Measurements from ENCODE around the gene FN1. TPM values are rescaled to one million over a fixed set of nuclear protein-coding genes. Genes with fewer than 3 reads are reported as not detected.

FN1 gene
- total and polyA plus RNA-seq, 11 donors = 100 to 1,418 (median 343) TPM

DNA sequence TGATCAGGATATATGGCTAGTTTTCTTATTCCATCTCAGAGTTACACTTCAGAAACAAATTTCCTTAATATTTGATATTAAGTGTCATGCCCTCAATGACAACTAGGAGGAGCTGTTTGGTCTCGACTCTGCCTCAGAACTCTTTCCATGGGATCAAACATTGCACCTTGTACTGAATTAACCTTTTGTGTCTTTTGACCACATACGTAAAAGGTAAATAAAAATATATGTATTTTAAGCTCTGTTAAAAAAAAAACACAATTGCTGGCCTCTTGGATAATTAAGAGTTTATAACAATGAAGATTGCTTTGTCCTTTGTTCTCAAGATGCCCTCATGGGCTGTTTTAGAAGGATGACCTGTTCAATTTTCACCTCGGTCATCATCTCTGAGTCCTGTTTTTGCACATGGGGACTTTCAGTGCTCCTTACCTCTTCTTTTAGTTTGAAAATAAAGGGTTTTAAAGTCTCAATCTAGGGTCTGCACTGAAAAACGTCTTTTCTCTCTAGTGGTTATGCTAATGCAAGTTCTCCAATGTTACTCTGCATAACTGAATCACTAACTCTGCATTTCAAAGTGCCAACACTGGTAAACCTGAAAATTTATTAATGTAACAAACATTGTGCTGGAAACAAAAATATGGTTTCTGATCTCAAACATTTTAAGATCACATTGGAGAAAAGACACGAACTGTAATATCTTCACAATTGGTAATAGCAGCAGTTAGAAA is 18.8 kb upstream of the FN1 start:
- intact Hi-C loops (cut with DNase I) = loop anchor here in 9 of 10 donors (1.0 to 10.0 kb wide), 9 partner anchors 260 to 478 kb away; no protein-coding TSS in a partner anchor
- TF ChIP-seq, protein P1, sequence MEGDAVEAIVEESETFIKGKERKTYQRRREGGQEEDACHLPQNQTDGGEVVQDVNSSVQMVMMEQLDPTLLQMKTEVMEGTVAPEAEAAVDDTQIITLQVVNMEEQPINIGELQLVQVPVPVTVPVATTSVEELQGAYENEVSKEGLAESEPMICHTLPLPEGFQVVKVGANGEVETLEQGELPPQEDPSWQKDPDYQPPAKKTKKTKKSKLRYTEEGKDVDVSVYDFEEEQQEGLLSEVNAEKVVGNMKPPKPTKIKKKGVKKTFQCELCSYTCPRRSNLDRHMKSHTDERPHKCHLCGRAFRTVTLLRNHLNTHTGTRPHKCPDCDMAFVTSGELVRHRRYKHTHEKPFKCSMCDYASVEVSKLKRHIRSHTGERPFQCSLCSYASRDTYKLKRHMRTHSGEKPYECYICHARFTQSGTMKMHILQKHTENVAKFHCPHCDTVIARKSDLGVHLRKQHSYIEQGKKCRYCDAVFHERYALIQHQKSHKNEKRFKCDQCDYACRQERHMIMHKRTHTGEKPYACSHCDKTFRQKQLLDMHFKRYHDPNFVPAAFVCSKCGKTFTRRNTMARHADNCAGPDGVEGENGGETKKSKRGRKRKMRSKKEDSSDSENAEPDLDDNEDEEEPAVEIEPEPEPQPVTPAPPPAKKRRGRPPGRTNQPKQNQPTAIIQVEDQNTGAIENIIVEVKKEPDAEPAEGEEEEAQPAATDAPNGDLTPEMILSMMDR (IDR thresholded peaks at IDR 0.05) = peak; percentile 59 to 89 (median 72)
- no peak for TF ChIP-seq POLR2A (IDR thresholded peaks at IDR 0.05)
- Histone ChIP-seq H3K9me3 (no peaks in the 10 kb centered on the region), H3K27ac (no peak overlapping the region), H3K4me3 (no peak overlapping the region), H3K4me1 (peaks cover 0 to 3% (median 0%) of the 10 kb centered on the region in 12 donors), H3K27me3 (peaks cover 0 to 3% (median 0%) of the 10 kb centered on the region in 9 donors), H3K36me3 (no peaks in the 10 kb centered on the region)
- no peak for ATAC-seq
- DNase-seq = no peak
- WGBS, 4 donors = 55 to 56% (median 55%) methylated on average over 5 of the region's 5 CpGs

DNA sequence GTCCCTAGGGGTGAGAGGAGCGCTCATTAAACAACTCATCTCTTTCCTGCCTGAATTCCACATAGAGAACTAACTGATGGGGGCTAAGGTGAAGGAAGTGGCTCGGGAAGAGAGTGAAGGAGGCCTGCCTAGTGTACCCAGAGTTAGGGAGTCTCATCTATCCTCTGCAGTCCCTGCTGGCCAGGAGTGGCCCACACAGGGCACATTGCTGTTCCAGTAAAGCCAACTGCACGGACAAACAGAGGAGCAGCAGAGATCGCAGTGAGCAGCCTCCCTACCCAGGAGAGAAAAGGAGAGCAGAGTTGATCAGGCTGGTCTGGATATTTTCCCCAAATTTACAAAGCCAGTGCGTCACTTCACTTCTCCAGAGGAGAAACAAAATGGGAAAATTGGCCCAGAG is 16.9 kb upstream of the FN1 start:
- WGBS, 4 donors = 76 to 89% (median 78%) methylated on average over 5 of the region's 5 CpGs

DNA sequence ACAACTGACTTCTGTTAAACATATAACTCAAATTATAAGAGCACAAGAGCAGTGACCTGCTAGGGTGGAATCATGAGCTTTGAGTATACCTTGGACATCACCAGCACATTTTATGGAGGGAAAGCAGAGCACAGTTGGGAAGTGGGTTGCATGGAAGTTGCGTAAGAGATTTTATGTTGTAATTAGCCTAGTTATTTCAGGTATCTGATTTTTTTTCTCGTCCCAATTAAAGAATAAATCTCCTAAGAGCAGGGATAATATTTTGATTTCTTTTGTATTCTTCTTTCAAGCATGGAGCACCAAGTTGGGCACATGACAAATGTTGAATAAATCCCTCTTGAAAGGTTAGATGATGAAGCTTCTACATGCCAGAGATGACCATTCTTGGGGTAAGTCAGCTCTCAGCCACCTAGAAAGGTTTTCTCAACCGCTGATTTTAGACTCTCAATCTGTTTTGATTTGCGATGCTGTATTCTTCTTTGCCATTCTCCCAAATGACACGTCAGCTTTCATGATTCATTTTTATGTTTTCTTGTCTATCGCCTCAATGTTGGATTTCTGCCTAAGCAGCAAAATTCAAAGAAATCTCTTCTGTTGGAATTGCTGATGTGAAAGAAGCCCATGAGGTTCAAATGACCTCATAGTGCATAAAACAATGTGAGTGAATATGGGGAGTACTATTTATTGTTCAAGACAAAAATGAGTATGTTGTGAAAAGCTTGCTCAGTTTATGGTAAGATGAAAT is 15.3 kb upstream of the FN1 start:
- Histone ChIP-seq H3K9me3 (no peaks in the 10 kb centered on the region), H3K36me3 (no peaks in the 10 kb centered on the region), H3K27ac (no peak overlapping the region), H3K4me1 (peaks cover 0 to 3% (median 0%) of the 10 kb centered on the region in 12 donors), H3K4me3 (no peak overlapping the region), H3K27me3 (peaks cover 0 to 3% (median 0%) of the 10 kb centered on the region in 9 donors)
- 88 to 91% (median 90%) methylated on average over 6 of the region's 6 CpGs for WGBS, 4 donors
- intact Hi-C loops (cut with DNase I) = loop anchor here in 5 of 10 donors (5.0 to 10.0 kb wide), 5 partner anchors 264 to 481 kb away; no protein-coding TSS in a partner anchor
- no peak for DNase-seq
- ATAC-seq = no peak
- TF ChIP-seq, protein P1 (IDR thresholded peaks at IDR 0.05) = no peak
- no peak for TF ChIP-seq POLR2A (IDR thresholded peaks at IDR 0.05)

More for the DNA sequence above, 16.9 kb upstream of the FN1 start:
- ATAC-seq (no peak), DNase-seq (no peak)
- Histone ChIP-seq H3K36me3 (no peaks in the 10 kb centered on the region), H3K9me3 (no peaks in the 10 kb centered on the region), H3K27me3 (peaks cover 0 to 3% (median 0%) of the 10 kb centered on the region in 9 donors), H3K27ac (no peak overlapping the region), H3K4me1 (peaks cover 0 to 3% (median 0%) of the 10 kb centered on the region in 12 donors), H3K4me3 (no peak overlapping the region)
- TF ChIP-seq, protein P1 (IDR thresholded peaks at IDR 0.05) = no peak
- TF ChIP-seq POLR2A (IDR thresholded peaks at IDR 0.05) = no peak
- intact Hi-C loops (cut with DNase I) = loop anchor here in 5 of 10 donors (5.0 to 10.0 kb wide), 5 partner anchors 262 to 480 kb away; no protein-coding TSS in a partner anchor
